Endothelial cell of umbilical vein (primary cell): Measurements from ENCODE around the gene PRUNE2.
"Not testable (repeated sequence)": the region's sequence is repeated elsewhere in the genome, so short reads cannot be mapped to it uniquely, and the experiment has no call there.

Experiments used
- CTCF ChIP-seq, 2 donors: IDR thresholded peaks; 1 replicate in 1 of 2; 2 replicates in 1 of 2; pipeline ENCODE4 v1.5.1; 2011; ENCODE audit warnings: low read length in 2 of 2, mild to moderate bottlenecking in 2 of 2, moderate library complexity in 2 of 2, control low read depth in 1 of 2, inconsistent platforms in 1 of 2, low read depth in 1 of 2; ENCODE audit not compliant: insufficient read depth in 1 of 2; ENCODE audit errors: extremely low read depth in 1 of 2
- EZH2 ChIP-seq: IDR thresholded peaks from 2 replicates; pipeline ENCODE4 v1.6.1; 2012; ENCODE audit warnings: borderline replicate concordance, low read depth, mild to moderate bottlenecking, moderate library complexity, low read length, inconsistent platforms; ENCODE audit not compliant: severe bottlenecking
- FOS ChIP-seq: IDR thresholded peaks from 2 replicates; pipeline ENCODE4 v1.6.1; 2011; ENCODE audit warnings: mild to moderate bottlenecking, low read length, moderate library complexity, borderline replicate concordance; ENCODE audit not compliant: insufficient read depth
- GATA2 ChIP-seq: IDR thresholded peaks from 2 replicates; pipeline ENCODE4 v1.7.0; 2011; ENCODE audit warnings: low read depth, mild to moderate bottlenecking, moderate library complexity, mixed read lengths, low read length; ENCODE audit not compliant: insufficient read length, insufficient read depth
- JUN ChIP-seq: IDR thresholded peaks from 2 replicates; pipeline ENCODE4 v1.6.1; 2011; ENCODE audit warnings: borderline replicate concordance, low read depth; ENCODE audit not compliant: insufficient read length, insufficient read depth
- MAX ChIP-seq: IDR thresholded peaks from 2 replicates; pipeline ENCODE4 v1.6.1; 2011; ENCODE audit not compliant: insufficient read depth, insufficient read length
- MYC ChIP-seq: IDR thresholded peaks from one replicate; pipeline ENCODE4 v1.6.1; 2011; ENCODE audit warnings: mild to moderate bottlenecking, low read depth, low read length
- POLR2A ChIP-seq: IDR thresholded peaks from 2 replicates; pipeline ENCODE4 v1.6.1; 2012; ENCODE audit warnings: low read depth, mild to moderate bottlenecking, control low read depth, low read length
- POLR2AphosphoS5 ChIP-seq: IDR thresholded peaks from 2 replicates; pipeline ENCODE4 v1.6.1; 2012; ENCODE audit warnings: low read depth, mild to moderate bottlenecking, control low read depth, low read length, moderate library complexity; ENCODE audit not compliant: insufficient read depth

GRCh38 chr9:76742890-76743289 lies 163.0 kb downstream of the PRUNE2 start:
- TF ChIP-seq JUN; EZH2; CTCF (IDR thresholded peaks at IDR 0.05; ENCODE audit: extremely low read depth in 1 of 2, insufficient read depth in 1 of 2, low read depth in 1 of 2, low read length in 2 of 2); POLR2AphosphoS5; POLR2A; MAX; MYC; FOS; GATA2: not testable (repeated sequence)
